ENCODE data around the gene BMP4.

Gene BMP4

GRCh38 chr14:53943751-53944083, 12.9 kb downstream of the BMP4 start:
- DNase-seq: no peak

- no peak for DNase-seq
Measured at GRCh38 chr14:53942970-53943750, 13.5 kb downstream of the BMP4 start.

GRCh38 chr14:53938136-53938837, 18.3 kb downstream of the BMP4 start:
- DNase-seq: no peak

- no peak for DNase-seq
Measured at GRCh38 chr14:53934778-53935414, 21.7 kb downstream of the BMP4 start.

GRCh38 chr14:53932966-53933365, 23.7 kb downstream of the BMP4 start:
- no peak for DNase-seq

GRCh38 chr14:53929871-53930715, 26.5 kb downstream of the BMP4 start:
- DNase-seq: no peak

GRCh38 chr14:53927171-53927570, 29.5 kb downstream of the BMP4 start:
- DNase-seq: no peak

- no peak for DNase-seq
Measured at GRCh38 chr14:53925201-53925766, 31.3 kb downstream of the BMP4 start.

GRCh38 chr14:53924753-53925152, 31.9 kb downstream of the BMP4 start:
- DNase-seq: no peak

GRCh38 chr14:53921027-53921426, 35.6 kb downstream of the BMP4 start:
- DNase-seq: no peak

GRCh38 chr14:53916239-53916638, 40.4 kb downstream of the BMP4 start:
- DNase-seq: no peak

GRCh38 chr14:53915364-53916014, 41.1 kb downstream of the BMP4 start:
- no peak for DNase-seq

GRCh38 chr14:53912021-53912420, 44.6 kb downstream of the BMP4 start:
- DNase-seq: no peak

GRCh38 chr14:53908416-53908815, 48.2 kb downstream of the BMP4 start:
- DNase-seq: no peak

- DNase-seq: no peak
Measured at GRCh38 chr14:53902307-53902706, 54.3 kb downstream of the BMP4 start.

GRCh38 chr14:53900499-53900898, 56.1 kb downstream of the BMP4 start:
- DNase-seq: no peak
